GM21576 (cell line): Measurements from ENCODE around the gene PROZ.
"Not testable (repeated sequence)": the region's sequence is repeated elsewhere in the genome, so short reads cannot be mapped to it uniquely, and the experiment has no call there.

Experiments
- ATAC-seq: cut with Tn5 transposase; IDR thresholded peaks from one replicate; pipeline ENCODE4 v1.9.1; 2021; ENCODE audit warnings: mild to moderate bottlenecking, moderate library complexity; ENCODE audit not compliant: unreplicated experiment

Gene PROZ, protein sequence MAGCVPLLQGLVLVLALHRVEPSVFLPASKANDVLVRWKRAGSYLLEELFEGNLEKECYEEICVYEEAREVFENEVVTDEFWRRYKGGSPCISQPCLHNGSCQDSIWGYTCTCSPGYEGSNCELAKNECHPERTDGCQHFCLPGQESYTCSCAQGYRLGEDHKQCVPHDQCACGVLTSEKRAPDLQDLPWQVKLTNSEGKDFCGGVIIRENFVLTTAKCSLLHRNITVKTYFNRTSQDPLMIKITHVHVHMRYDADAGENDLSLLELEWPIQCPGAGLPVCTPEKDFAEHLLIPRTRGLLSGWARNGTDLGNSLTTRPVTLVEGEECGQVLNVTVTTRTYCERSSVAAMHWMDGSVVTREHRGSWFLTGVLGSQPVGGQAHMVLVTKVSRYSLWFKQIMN

GRCh38 chr13:113157929-113158747 is at the start of gene PROZ:
Gene PROZ, plus strand, starts transcription at chr13:113158648. Its CDS starts 13 bp downstream, at chr13:113158661.
- ATAC-seq = no peak

DNA sequence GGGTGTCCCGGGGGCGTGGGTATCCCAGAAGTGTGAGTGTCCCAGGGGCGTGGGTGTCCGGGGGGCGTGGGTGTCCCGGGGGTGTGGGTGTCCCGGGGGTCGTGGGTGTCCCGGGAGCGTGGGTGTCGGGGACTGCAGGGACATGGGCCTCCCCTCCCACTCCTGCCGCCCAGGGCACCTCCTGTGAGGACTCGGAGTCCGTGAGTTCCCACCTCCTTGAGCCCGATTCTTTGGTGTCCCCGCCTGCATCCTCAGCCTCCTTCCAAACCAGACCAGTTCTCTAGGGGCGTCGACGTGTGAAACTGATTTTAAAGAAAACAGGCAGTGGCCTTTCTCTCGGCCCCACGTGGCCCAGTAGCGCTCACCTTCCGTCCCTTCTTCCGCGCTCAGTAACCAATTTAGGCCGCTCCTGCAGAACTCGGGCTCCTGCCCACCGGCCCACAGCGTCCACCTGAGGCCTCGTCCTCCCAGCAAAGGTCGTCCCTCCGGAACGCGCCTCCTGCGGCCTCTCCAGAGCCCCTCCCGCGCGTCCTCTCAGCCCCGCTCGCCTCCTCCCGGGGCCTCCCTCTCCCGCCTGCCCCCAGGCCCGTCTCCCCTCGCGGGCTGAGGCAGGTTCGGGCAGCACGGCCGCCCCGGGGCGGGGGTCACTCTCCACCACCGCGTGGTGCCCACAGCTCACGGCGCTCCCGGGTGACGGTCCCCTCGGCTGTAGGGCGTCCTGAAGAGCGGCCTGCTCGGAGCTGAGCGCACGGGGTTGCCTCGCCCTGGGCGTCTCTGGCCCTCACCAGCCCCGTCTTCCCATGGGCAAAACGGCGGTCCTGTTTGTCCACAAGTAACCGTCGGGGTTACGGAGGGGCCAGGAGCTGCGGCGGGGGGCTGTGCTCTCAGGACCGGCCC is 49.0 kb upstream of the PROZ start:
- ATAC-seq = no peak

- no peak for ATAC-seq
Observed at GRCh38 chr13:113110048-113110851, 48.2 kb upstream of the PROZ start.

DNA sequence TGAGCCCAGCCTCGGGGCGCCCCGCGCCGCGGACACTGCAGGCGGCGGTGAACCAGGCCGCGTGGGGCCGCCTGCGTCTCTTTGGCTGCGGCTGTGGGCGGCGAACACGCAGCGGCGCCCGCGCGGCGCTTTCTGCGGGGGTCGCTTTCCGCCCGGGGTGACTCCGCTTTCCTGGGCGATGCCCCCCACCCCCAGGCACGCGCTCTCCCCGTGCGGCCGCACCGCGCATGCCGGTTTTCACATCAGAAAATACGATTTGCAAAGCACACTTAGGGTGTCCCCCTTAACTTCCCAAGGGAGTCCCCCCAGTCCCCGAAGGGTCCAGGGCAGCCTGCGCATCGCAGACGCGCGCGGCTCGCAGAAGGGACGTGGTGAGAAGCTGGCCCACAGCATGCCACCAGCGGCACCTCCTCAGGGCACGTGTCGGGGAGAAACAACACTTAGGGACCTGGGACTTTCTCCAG is 47.6 kb upstream of the PROZ start:
- no peak for ATAC-seq

GRCh38 chr13:113111821-113112220 is 46.6 kb upstream of the PROZ start:
- not testable (repeated sequence) for ATAC-seq

DNA sequence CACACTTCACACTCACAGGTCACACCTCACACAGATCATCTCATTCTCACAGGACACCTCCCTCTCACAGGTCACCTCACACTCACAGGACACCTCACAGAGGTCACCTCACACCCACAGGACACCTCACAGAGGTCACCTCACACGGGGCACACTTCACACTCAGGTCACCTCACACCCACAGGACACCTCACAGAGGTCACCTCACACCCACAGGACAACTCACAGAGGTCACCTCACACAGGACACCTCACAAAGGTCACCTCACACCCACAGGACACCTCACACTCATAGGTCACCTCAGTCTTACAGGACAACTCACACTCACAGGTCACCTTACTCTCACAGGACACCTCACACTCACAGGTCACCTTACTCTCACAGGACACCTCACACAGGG is 46.0 kb upstream of the PROZ start:
- not testable (repeated sequence) for ATAC-seq

- ATAC-seq = no peak
Observed at GRCh38 chr13:113112893-113113845, 45.3 kb upstream of the PROZ start.

DNA sequence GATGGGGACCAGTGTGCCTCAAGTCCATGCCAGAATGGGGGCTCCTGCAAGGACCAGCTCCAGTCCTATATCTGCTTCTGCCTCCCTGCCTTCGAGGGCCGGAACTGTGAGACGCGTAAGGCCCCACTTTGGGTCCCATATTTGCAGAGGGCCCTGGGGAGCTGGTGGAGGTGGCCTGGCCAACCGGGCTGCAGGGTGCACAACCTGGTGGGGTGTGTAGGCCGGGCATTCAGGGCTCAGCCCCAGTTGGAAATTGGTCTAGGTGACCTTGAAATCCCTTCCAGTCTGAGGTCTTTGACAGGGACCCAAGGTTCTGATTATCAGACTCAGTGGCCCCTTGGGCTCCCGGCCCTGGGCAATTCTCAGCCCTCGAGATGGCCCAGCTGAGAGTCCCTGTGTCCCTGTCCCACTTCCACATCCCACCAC is 44.6 kb upstream of the PROZ start:
- no peak for ATAC-seq

GRCh38 chr13:113114511-113115362 is 43.7 kb upstream of the PROZ start:
- ATAC-seq = no peak

- ATAC-seq = no peak
Observed at GRCh38 chr13:113115363-113116205, 42.9 kb upstream of the PROZ start.

DNA sequence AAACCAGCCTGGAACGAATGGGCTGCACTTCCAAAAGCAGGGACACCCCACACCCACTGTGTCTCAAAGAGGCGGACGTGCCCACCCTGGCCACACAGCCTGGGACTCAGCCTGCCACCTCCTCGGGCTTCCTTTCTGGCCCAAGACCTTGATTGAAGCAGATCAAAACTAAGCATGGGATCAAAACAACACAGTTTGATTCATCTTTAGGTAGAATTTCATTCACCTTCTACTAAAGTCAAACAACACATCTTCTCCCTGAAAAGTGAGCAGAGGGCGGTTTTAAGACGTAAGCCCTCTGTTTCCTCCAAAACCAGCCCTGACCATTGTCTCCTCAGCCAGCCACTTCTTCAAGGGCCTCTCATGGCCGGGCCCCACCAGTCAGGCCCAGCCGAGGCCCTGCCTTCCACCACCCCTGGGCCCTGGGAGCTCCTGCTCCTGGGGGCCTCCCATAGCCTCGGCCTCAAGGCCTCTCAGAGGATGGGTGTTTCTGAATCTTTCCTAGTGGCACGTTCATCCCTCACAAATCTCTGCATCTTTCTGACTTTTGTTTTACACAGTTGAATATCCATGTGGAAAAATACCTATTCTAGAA is 42.1 kb upstream of the PROZ start:
- ATAC-seq = no peak

GRCh38 chr13:113116871-113117271 is 41.6 kb upstream of the PROZ start:
- ATAC-seq = no peak

DNA sequence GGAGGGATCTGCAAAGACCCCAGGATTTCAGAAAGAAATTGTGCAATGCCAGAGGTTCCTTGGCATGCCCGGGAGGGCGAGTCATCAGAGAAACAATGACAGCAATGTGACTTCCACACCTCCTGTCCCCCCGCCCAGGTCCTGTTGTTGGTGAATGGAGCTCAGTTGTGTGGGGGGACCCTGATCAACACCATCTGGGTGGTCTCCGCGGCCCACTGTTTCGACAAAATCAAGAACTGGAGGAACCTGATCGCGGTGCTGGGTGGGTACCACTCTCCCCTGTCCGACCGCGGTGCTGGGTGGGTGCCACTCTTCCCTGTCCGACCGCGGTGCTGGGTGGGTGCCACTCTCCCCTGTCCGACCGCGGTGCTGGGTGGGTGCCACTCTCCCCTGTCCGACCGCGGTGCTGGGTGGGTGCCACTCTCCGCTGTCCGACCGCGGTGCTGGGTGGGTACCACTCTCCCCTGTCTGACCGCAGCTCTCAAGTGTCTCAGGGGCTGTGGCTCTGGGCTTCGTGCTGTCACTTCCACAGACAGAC is 41.0 kb upstream of the PROZ start:
- ATAC-seq = no peak

DNA sequence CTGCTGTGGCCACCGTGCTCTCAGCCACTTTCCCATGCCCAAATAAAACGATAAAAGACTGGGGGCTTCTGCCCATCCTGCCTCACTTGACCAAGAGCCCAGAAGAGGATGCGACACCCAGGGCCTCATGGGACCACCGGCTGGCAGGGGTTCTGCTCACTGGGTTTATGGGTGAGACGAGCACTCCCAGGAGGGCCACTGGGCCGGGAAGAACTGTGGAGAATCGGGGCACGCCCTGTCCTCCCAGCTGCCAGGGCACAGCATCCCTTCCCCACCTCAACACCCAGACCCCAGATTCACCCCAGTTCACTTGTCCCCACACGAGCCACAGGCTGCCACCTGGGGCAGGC is 40.6 kb upstream of the PROZ start:
- ATAC-seq = no peak

GRCh38 chr13:113118261-113119021 is 40.0 kb upstream of the PROZ start:
- ATAC-seq = no peak
